ENCODE data around the gene IGFBP5.

DNA sequence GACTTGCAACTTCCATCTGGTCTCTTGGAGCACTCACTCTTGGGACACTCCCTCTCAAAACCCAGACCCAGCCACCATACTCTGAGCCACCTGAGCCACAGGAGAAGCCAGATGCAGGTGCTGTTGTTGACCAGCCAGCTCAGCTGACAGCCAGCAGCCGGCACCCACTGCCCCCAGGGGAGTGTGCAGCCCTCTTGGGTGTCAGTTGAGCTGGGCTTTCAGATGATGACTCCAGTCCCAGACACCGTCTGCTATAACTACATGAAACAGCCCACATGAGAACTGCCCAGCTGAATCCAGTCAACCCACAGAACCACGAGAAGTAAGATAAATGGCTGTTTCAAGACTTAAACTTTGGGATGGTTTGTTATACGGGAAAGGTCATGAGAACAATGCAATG lies 72.8 kb downstream of the IGFBP5 start:
- TF ChIP-seq, protein P1, sequence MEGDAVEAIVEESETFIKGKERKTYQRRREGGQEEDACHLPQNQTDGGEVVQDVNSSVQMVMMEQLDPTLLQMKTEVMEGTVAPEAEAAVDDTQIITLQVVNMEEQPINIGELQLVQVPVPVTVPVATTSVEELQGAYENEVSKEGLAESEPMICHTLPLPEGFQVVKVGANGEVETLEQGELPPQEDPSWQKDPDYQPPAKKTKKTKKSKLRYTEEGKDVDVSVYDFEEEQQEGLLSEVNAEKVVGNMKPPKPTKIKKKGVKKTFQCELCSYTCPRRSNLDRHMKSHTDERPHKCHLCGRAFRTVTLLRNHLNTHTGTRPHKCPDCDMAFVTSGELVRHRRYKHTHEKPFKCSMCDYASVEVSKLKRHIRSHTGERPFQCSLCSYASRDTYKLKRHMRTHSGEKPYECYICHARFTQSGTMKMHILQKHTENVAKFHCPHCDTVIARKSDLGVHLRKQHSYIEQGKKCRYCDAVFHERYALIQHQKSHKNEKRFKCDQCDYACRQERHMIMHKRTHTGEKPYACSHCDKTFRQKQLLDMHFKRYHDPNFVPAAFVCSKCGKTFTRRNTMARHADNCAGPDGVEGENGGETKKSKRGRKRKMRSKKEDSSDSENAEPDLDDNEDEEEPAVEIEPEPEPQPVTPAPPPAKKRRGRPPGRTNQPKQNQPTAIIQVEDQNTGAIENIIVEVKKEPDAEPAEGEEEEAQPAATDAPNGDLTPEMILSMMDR (IDR thresholded peaks at IDR 0.05; ENCODE audit: insufficient read depth, low read length): no peak
- TF ChIP-seq, protein P2, sequence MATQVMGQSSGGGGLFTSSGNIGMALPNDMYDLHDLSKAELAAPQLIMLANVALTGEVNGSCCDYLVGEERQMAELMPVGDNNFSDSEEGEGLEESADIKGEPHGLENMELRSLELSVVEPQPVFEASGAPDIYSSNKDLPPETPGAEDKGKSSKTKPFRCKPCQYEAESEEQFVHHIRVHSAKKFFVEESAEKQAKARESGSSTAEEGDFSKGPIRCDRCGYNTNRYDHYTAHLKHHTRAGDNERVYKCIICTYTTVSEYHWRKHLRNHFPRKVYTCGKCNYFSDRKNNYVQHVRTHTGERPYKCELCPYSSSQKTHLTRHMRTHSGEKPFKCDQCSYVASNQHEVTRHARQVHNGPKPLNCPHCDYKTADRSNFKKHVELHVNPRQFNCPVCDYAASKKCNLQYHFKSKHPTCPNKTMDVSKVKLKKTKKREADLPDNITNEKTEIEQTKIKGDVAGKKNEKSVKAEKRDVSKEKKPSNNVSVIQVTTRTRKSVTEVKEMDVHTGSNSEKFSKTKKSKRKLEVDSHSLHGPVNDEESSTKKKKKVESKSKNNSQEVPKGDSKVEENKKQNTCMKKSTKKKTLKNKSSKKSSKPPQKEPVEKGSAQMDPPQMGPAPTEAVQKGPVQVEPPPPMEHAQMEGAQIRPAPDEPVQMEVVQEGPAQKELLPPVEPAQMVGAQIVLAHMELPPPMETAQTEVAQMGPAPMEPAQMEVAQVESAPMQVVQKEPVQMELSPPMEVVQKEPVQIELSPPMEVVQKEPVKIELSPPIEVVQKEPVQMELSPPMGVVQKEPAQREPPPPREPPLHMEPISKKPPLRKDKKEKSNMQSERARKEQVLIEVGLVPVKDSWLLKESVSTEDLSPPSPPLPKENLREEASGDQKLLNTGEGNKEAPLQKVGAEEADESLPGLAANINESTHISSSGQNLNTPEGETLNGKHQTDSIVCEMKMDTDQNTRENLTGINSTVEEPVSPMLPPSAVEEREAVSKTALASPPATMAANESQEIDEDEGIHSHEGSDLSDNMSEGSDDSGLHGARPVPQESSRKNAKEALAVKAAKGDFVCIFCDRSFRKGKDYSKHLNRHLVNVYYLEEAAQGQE (IDR thresholded peaks at IDR 0.05; ENCODE audit: insufficient replicate concordance, low read depth): no peak
- TF ChIP-seq POLR2AphosphoS5 (IDR thresholded peaks at IDR 0.05; ENCODE audit: low read depth): no peak
- TF ChIP-seq SPI1 (IDR thresholded peaks at IDR 0.05; ENCODE audit: borderline replicate concordance, low read depth): no peak
